ENCODE measurements around the gene RAB3A. TPM values are rescaled to one million over a fixed set of nuclear protein-coding genes. Genes with fewer than 3 reads are reported as not detected.

RAB3A gene
- total RNA-seq, 4 donors from 2014 or later = 0.63 to 2.0 TPM; not detected in 2

DNA sequence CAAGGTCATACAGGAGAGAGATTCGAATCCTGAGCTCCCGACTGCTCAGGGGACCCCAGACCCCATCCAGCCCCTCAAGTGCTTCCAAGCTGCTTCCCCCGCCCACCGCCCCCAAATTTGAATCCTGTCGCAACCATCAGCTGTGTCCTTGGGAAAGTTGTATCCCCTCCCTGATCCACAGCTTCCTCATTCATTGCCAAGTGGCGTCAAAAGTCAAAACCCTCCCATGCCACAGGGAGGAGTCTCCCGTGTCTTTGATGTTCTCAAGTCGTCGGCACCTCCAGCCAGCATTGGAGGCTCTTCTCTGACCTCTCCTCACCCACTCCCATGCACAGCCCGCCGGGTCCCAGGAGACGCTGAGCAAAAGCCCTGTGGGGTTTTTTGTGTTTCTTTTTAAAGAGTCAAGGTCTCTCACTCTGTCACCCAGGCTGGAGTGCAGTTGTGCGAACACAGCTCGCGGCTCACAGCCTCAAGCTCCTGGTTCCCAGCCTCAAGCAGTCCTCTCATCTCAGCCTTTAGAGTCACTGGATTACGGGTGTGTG is 33.1 kb downstream of the RAB3A start:
- ATAC-seq (ENCODE audit: low FRiP score) (no peak), DNase-seq (ENCODE audit: low spot score) (no peak)
- TF ChIP-seq, protein P1, sequence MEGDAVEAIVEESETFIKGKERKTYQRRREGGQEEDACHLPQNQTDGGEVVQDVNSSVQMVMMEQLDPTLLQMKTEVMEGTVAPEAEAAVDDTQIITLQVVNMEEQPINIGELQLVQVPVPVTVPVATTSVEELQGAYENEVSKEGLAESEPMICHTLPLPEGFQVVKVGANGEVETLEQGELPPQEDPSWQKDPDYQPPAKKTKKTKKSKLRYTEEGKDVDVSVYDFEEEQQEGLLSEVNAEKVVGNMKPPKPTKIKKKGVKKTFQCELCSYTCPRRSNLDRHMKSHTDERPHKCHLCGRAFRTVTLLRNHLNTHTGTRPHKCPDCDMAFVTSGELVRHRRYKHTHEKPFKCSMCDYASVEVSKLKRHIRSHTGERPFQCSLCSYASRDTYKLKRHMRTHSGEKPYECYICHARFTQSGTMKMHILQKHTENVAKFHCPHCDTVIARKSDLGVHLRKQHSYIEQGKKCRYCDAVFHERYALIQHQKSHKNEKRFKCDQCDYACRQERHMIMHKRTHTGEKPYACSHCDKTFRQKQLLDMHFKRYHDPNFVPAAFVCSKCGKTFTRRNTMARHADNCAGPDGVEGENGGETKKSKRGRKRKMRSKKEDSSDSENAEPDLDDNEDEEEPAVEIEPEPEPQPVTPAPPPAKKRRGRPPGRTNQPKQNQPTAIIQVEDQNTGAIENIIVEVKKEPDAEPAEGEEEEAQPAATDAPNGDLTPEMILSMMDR (IDR thresholded peaks at IDR 0.05) = no peak

DNA sequence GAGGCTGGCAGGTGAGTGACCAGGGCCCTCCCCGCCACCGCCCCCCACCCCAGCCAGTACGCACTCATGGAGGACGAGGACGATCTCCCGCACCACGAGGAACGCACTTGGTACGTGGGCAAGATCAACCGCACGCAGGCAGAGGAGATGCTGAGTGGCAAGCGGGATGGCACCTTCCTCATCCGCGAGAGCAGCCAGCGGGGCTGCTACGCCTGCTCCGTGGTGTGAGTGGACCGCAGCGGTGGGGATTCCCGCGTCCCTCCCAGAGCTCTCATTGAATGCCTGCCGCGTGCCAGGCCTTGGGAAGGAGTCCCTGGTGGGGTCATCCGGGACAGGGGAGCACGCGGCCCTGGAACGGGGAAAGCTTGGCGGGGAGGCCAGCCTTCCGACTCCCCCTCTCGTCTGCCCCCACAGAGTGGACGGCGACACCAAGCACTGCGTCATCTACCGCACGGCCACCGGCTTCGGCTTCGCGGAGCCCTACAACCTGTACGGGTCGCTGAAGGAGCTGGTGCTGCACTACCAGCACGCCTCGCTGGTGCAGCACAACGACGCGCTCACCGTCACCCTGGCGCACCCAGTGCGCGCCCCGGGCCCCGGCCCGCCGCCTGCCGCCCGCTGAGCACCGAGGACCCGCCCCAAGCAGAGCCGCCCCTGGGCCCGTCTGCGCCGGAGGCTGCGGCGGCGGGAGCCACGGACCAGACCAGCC is 35.0 kb downstream of the RAB3A start:
- TF ChIP-seq, protein P1 (IDR thresholded peaks at IDR 0.05) = no peak
- ATAC-seq (ENCODE audit: low FRiP score) (no peak), DNase-seq (ENCODE audit: low spot score) (no peak)

DNA sequence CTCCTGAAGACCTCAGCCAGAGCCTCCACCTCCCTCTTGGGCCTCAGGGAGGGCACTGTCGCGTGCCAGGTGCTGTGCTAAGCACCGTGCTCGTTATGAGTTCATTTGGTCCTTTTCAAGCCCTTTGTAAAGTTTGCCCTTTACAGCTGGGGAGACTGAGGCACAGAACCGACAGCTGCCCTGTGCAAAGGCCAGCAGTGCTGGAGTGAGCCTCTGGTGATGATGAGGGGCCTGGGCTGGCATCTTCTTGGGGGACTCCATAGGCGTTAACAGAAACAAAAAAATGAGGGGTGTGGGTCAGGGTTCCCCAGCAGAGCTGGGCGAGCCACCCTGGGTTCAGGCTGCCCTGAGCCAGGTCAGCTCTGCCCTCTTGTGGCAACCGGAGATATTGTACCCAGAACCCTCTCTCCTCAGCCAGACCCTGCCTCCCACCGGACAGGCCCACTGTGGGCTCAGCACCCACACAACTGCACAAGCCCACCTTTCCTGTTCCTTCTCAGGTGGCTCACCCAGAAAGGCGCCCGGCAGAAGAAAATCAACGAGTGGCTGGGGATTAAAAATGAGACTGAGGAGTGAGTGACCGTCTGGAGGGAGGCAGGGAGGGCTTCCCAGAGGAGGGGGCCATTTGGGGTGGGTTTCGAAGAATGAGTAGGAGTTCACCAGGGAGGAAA is 35.7 kb downstream of the RAB3A start:
- TF ChIP-seq, protein P1 (IDR thresholded peaks at IDR 0.05) = peak in 1 of 3 donors; percentile 67
- ATAC-seq (ENCODE audit: low FRiP score) (peak; percentile 45), DNase-seq (ENCODE audit: low spot score) (no peak)

DNA sequence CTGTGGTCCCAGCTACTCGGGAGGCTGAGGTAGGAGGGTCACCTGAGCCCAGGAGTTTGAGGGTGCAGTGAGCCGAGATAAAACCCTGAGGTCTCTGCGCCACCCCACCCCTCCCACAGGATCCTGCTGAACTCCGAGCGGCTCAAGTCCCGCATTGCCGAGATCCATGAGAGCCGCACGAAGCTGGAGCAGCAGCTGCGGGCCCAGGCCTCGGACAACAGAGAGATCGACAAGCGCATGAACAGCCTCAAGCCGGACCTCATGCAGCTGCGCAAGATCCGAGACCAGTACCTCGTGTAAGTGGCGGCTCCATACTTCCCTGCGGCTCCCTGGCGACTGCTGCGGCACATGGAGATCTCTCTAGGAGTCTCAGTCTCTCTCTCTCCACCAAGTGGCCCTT is 36.8 kb downstream of the RAB3A start:
- ATAC-seq (ENCODE audit: low FRiP score) (no peak), DNase-seq (ENCODE audit: low spot score) (no peak)
- TF ChIP-seq, protein P1 (IDR thresholded peaks at IDR 0.05) = no peak

DNA sequence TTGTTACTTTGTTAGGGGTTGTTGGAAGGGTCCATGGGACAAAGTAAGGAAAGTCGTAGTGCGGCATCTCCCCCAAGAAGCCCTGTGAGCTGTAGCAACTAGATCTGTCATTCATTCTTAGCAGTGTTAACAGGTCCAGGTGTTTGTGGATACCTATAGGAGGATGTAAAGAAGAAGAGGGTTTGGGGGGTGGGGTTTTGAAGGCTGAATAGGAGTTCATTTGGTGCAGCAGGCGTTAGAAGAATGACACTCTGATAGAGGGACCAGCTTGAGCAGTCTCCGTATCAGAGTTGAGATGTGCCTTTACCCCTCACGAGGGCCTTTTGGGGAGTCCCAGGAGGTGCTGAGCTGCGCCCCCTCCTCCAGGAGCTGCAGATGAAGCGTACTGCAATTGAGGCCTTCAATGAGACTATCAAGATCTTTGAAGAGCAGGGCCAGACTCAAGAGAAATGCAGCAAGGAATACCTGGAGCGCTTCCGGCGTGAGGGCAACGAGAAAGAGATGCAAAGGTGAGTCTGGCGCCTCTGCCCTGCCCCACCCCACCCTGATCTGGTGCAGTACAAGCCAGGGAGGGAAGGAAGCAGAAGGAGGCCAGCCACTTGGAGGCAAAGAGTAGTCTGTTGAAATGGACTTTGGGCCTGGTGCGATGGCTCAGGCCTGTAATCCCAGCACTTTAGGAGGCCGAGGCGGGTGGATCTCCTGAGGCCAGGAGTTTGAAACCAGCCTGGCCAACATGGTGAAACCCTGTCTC is 37.9 kb downstream of the RAB3A start:
- TF ChIP-seq, protein P1 (IDR thresholded peaks at IDR 0.05) = no peak
- DNase-seq (ENCODE audit: low spot score) (no peak), ATAC-seq (ENCODE audit: low FRiP score) (no peak)

DNA sequence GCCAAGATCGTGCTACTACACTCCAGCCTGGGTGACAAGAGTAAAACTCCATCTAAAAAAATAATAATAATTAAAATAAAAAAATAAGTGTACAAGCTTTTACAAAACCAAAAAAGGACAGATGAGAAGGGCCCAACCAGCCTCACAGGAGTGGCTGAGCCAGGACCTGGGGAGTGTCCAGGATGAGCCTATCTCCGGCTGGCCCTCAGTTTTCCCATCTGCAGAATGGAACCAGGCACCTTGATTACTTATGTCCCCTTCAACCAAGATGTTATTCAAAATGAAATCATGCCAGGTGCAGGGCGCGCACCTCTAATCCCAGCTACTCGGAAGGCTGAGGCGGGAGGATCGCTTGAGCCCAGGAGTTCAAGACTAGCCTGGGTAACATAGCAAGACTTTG is 39.8 kb downstream of the RAB3A start:
- no peak for ATAC-seq (ENCODE audit: low FRiP score)
- TF ChIP-seq, protein P1 (IDR thresholded peaks at IDR 0.05) = no peak
- no peak for DNase-seq (ENCODE audit: low spot score)
